GM20431 (cell line): ENCODE data around the gene PLA2G10.

Experiments
- in situ Hi-C: fragments of 300-500 bp; cut with MseI, MboI; formaldehyde crosslinking; loops from one replicate; pipeline ENCODE4 v1.15.0; 2020; ENCODE audit warnings: low sequenced_read_pairs; ENCODE audit not compliant: unreplicated experiment

The PLA2G10 gene

GRCh38 chr16:14628806-14629611, 65.1 kb downstream of the PLA2G10 start:
- in situ Hi-C loops = no loop called here

GRCh38 chr16:14627078-14627477, 67.0 kb downstream of the PLA2G10 start:
- in situ Hi-C loops = no loop called here
